GM18907 (cell line): ENCODE measurements around the gene DIPK1B.

Experiments
- ATAC-seq: cut with Tn5 transposase; IDR thresholded peaks from one replicate; pipeline ENCODE4 v1.9.1; 2021; ENCODE audit warnings: mild to moderate bottlenecking, moderate library complexity; ENCODE audit not compliant: unreplicated experiment

Gene DIPK1B

DNA sequence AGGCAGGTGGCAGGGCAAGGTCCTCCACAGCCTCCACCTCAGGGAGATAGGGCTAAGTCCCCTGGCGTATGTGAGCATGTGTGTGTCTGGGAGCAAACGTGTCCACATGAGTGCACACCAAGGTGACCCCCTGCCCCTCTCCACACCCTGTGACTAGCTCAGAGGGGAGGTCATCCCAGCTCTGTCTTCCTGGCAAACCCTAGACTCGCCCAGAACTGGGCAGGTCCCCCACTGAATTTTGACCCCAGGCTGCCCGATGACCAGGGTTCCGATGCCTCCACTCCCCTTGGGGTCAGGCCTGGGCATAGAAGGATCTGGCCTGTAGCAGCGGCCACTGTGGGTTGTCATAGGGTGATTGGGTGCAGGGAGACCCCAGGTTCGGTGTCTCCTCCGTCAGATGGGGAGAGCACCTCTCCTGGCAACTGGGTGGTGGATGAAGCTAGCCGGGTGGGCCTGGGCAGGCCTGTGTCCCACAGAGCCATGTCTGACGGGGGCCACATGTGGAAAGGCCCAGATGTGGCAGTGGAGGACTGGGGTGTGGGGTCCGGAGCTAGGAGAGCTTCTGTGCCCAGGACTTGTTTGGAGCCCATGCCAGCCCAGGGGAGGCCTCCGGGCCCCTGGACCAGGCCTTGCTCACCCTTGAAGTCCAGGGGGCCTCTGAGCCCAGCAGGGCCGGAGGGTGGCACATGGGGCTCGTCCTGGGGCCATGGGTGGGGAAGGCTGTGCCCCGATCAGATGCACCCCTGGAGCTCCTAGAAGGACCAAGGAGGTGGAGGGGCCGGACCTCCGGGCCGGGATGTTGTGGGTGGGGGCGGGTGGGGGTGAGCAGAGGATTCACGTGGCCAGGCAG lies 6.2 kb downstream of the DIPK1B start:
- no peak for ATAC-seq

DNA sequence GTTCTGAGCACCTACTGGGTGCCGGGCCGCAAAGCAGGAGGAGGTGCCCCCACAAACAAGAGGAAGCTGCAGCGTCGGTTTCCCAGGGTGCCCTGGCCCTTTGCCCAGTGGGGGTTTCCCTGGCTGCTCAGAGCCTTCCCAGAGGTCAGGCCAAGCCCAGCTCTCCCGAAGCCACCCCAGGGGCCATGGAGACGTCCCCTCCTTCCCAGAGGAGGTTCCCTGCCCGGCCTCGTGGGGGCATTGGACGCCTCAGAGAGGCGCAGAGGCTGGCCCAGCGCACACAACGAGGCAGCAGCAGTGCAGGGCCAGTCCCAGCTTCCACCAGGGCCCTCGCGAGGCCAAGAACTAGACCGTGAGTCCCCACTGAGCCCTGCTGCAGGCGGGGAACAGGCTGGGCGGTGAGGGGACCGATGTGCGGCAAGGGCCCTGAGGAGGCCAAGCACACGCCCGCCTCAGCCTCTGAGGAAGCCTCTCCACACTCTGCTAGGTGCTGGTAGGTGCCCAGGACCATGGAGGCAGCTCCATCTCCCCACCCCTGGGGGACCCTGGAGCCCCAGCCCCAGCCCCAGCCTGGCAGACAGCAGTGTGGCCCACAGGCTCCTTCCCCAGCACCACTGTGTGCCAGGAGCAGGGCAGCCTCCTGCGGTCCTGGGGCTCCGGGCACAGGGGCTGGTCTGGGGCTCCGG lies 7.0 kb downstream of the DIPK1B start:
- no peak for ATAC-seq

DNA sequence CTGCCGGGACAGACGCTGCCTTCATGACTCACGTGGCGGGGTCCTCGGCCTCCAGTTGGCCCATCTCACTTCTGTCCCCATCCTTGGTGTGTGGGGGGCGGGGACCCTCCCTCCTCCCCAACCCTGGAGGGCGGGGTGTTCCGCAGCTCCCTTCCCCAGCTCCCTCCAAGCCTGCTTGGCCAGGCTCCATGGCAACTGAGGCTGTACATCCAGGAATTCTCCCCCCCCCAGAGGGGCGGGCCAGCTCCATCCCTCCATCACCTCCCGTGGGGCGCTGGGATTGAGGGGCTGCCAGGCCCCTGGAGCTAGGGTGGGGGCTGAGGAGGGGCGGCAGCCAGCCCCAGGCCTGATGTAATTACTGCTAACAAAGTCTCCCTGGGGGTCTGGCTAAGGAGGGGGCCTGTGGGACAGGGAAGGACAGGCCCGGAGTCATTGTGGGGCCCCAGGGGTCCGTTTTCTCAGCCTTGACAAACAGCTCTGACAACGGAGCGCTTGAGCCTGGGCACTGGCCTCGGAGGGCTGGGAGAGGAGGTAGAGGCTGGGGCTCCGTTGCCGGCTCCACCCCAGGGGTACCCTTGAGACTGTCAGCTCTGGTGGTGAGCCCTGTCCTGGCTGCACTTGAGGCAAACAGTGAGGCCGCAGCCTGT lies 8.0 kb downstream of the DIPK1B start:
- no peak for ATAC-seq

DNA sequence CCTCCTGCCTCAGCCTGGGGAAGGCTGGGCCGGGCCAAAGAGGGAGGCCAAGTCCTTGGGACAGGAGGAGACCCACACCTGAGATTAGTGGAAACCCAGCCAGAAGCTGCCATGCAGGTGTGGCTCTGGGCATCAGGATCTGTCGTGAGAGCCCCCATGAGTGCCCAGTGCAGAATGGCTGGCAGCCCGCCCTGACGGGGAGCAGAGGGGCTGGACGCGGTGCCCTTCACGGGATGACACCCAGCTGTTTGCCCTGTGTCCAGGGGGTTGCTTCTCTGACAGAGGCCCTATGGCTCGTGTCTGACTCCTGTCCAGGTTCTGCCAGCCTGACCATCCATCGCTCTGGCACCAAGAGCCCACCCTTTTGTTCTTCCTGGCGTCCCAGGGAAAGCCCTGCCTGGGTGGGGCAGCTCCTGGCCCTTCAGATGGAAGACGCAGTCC lies 8.5 kb downstream of the DIPK1B start:
- no peak for ATAC-seq

DNA sequence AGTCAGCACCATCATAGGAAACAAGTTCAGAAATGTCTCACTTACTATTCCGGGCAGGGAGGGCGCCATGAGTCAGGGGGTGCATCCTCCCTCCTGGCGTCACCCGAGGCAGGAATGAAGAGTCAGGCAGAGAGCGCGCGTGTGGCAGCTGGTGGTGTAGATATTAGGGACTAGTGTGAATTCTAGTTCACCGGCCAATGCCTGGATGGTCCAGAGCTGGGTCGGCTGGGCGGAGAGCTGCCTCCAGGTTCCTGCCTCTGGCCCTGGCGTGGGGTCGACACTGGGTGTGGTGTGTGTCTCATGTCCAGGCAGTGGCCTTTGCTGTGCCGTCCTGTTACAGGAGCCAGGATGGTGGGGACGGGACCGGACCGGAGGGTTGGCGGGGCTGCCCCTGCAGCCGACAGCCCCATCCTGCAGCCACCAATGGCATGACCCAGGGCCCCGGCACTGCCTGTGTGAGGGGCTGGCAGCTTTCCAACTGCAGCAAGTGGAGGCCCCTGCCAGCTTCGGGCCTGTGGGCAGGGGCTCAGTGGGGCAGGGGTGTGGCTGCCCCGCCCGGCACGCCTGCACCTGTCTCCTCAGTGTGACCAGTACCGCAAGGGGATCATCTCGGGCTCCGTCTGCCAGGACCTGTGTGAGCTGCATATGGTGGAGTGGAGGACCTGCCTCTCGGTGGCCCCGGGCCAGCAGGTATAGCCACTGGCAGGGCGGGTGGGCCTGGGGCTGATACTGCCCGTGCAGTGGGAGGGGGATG lies 9.1 kb downstream of the DIPK1B start:
- no peak for ATAC-seq

DNA sequence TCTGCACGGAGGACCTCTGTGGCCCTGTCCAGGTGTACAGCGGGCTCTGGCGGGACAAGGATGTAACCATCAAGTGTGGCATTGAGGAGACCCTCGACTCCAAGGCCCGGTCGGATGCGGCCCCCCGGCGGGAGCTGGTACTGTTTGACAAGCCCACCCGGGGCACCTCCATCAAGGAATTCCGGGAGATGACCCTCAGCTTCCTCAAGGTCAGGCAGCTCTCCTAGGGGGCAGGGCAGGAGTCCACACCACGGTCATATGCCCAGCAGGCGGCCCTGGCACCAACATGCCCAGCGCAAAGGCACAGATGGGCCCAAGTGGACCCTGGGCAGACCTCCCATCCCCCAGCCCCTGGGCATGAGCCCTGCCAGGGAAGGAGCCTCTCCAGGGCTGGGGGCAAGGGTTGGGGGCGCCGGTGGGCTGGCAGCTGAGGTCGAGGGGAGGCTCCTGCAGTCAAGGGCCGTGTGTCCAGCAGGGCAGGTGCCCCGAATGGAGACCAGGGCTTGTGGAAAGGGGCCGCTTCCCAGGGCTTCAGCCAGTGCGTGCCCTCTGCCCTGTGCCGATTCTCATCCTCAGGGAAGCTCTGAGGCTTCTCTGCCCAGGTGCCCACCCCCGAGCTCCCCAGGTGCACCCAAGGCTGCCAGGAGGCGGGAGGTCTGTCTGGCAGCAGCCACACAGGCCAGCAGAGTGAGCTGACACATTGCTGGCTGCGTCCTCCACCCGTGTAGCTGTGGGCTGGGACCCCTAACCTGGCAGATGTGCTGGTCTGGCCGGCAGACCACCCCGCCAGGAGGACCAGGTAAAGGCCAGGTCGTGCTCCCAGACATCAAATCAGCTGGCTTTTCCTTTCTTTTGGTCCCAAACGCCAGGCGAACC lies 10.0 kb downstream of the DIPK1B start:
- no peak for ATAC-seq

DNA sequence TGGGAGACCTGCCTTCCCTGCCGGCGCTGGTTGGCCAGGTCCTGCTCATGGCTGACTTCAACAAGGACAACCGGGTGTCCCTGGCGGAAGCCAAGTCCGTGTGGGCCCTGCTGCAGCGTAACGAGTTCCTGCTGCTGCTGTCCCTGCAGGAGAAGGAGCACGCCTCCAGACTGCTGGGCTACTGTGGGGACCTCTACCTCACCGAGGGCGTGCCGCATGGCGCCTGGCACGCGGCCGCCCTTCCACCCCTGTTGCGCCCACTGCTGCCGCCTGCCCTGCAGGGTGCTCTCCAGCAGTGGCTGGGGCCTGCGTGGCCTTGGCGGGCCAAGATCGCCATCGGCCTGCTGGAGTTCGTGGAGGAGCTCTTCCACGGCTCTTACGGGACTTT lies 10.6 kb downstream of the DIPK1B start:
- no peak for ATAC-seq

DNA sequence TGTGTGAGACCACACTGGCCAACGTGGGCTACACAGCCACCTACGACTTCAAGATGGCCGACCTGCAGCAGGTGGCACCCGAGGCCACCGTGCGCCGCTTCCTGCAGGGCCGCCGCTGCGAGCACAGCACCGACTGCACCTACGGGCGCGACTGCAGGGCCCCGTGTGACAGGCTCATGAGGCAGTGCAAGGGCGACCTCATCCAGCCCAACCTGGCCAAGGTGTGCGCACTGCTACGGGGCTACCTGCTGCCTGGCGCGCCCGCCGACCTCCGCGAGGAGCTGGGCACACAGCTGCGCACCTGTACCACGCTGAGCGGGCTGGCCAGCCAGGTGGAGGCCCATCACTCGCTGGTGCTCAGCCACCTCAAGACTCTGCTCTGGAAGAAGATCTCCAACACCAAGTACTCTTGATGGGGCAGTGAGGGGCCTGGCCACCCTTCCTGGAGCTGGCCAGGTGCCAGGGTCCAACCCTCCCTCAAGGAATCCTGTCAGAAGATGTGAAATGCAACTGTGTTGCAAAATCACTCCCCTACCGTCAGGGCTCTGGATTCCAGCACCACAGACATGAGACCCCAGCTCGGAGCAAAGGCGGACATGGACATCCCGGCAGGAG lies 11.1 kb downstream of the DIPK1B start:
- ATAC-seq: no peak

DNA sequence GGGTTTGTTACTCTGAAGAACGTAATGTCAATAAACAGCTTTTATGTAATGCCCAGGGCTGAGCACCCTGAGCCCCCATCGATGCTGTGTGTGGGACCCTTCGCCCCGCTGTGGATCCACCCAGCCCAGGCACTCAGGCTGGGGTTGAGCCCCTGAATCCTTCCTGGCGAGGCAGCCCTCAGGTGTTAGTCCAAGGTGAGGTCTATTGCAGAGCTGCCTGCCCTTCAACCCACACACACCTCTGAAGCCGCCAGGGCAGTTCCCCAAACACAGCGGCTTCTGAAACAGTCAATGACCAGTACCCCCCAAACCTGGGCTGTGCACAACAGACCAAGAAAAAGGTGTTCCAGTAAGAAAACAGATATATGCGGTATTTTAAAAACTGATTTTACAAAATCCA lies 11.6 kb downstream of the DIPK1B start:
- ATAC-seq: no peak

DNA sequence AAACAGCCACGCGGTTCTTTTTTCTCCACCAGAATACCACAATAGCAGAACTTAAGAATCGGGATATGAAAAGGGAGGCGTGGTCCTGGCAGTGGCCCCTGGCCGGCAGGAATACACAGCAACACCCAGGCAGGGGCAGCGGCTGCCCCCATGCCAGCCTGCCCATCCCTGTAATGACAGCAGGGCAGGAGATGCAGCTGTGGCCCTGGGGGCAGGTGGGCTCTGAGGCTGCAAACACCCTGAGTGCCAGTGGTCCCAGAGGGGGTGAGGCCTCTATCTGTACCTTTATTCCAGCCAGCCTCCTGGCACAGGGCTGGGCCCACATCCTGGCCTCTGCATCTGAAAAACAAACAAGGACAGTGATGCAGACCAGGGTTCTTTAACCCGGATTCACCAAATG lies 12.4 kb downstream of the DIPK1B start:
- ATAC-seq: no peak

DNA sequence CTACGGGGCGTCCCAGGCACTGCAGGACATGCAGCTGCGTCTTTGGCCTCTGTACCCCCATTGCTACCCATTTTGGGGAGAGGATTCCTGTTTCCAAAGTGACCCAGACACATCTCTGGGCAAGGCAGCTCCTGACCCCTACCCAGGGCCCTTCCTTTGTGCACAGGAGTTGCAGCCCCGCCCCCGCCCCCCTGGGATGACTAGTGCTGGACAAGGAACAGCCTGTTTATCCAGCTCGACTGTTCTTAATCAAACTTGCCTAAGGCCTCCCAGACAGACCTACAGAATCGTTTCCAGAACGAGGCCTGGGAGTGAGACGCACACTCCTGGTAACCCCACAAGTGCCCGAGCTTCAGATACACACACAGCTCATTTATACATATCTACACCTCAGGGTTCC lies 13.2 kb downstream of the DIPK1B start:
- no peak for ATAC-seq

DNA sequence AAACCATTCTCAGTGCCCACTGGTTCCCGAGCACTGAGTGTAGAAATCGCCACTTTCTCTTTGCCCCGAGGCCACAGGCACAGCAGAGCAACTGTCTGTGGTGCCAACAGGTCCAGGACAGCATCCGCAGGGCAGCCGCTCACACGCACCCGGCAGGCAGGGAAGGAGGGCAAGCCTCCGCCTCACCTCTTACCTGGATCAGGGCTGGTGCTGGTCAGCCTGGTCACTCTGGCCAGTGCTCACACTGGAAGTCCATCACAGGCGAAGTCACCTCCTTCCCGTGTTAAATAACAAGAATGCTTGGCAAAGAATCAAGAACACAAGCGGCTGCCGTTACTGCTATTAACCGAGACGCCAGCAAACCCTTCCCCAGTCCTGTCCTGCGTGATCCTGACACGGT lies 13.7 kb downstream of the DIPK1B start:
- ATAC-seq: no peak

DNA sequence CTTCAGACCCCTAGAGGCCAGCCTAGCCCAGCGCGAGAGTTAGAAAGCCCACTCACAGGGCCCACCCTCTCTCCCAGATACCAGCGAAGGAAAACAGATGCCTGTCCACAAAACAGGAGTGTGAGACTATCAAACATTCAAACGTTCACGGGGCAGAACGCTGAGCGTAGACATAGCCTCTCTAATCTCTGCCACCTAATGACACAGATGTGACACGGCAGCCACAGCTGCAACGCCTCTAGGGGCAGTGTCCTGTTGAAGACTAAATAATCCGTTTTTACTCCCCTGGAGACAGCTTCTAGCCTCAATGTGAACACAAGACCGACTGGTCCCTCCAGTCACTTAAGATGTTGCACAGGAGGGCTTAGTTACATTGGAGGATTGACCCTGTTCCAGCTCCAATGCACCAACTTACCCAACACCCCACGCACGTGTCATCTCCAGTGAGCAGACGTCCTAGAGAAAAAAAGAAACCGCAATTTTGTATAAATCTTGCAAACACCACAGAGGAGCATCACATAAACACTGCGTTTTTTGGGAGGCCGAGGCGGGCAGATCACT lies 14.3 kb downstream of the DIPK1B start:
- no peak for ATAC-seq

DNA sequence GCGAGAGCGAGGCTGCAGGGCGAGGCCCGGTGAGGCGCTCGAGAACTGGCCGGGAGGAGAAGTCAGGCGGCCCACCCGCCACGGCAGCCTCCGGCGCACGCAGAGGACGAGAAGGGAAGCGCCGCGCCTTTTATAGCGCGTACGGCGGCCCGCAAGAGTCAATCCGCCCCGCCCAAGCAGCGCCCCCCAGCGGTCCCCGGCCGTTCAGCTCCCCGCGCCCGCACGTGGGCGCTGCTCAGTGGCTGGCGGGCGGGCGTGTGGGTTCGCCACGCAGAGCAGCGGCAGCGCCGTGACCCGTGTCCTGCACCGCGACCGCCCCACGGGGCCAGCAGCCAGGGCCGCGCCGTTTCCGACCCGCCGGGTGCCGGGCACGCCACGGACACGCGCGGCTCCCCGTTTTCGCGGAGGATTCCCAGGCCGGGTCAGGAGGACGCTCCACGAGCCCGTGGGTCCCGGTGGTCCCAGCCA lies 15.7 kb downstream of the DIPK1B start:
- peak; percentile 73 for ATAC-seq

DNA sequence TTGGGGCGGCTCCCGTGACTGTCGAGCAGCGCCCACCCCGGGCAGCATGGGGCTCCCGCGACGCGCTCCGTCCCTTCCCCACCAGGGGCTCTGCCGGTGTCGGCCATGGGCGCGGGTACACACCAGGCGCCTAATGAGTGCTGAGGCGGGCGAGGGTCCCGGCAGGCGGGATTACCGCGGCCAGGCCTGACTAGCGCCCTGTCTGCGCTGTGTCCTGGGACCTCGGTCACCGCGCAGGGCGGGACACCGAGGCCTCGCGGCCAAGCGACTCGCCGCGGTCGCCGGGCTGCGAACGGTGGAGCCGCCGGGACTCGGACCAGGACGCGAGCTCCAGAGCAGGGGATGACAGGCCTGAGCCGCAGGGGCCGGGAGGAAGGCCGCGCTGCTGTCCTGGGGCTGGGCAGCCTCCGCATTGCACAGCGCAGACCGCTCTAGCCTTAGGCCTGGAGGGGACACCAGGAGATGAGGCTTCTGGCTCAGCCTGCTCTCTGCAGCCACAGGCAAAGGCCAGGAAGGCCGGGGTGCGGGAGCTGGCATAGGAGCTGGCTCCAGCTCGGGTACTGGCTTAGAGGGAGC lies 16.3 kb downstream of the DIPK1B start:
- peak; percentile 27 for ATAC-seq

DNA sequence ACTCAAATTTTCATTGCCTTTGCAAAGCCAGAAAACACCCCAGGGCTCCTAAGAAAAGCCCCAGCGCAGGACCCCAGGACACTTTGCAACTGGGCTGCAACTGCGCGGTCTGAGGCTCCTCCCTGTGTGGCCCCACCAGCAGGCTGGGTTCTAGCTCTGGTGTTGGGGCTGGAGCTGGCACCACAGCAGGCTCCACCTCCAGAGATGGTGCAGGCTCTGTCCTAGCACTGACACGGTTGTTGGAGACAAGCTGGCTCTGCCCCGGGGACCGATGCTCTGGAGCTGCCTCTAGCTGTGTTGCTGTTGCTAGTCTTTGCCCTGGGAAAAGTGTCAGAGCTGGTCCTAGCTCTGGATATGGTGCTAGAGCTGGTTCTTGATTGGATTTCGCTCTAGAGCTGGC lies 16.8 kb downstream of the DIPK1B start:
- ATAC-seq: no peak

DNA sequence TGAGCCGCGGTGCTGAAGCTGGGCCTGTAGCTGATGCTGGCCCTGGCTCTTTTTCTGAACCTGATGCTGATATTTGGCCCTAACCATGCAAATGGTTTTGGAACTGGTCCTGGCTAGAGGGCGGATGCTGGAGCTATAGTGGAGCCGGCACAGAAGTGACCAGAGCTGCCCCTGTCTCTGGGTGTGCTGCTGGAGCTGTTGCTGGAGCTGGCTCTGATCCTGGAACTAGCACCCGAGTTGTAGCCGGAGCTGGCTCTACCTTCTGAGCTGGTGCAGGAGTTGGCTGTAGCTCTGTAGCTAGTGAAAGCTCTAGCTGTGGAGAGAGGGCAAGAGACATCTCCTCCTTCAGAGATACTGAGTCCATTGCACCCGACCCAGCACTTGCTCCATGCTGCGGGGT lies 17.6 kb downstream of the DIPK1B start:
- ATAC-seq: no peak

DNA sequence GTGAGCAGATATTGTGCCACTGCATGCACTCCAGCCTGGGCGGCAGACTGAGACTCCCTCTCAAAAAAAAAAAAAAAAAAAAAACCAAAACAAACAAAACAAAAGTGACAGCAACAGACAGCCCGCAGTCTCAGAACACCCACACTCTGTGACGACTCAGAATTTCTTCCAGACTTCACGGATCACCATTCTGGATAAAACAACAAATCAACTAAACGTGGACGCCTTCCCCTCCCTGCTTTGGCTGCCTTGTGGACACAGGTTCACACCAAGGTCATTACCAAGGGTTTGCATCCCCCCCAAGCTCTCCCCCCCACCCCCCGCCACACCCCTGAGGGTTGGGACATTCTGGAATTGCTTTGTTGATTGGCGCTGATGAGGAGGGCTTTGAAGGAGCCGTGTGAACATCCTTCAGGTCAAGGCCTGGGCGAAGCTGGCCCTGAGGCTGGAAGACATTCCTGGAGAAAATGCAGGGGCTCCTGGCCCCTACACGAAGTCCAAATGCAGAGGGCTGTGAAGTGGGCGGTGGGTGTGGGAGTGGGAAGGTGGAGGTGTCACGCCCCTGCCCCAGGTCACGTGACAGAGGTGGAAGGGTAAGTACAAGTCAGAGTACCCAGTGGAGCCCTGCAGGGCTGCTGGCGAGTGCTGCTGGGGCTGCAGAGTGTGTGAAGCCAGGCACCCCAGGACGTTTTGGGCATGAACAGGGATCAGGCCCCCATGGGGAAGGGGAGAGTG lies 20.2 kb downstream of the DIPK1B start:
- no peak for ATAC-seq
